Uterus (tissue), 4 donors: ENCODE measurements around the gene AHNAK. TPM values are rescaled to one million over a fixed set of nuclear protein-coding genes. Genes with fewer than 3 reads are reported as not detected.
"Not testable (repeated sequence)": the region's sequence is repeated elsewhere in the genome, so short reads cannot be mapped to it uniquely, and the experiment has no call there.

Experiments used
- DNase-seq, 2 donors: peaks; one replicate each; pipeline ENCODE4 v3.0.0-alpha.2; 2019 to 2020
- H3K27ac ChIP-seq, 2 donors: fragments of 200-600 bp; sonication (generic); 1 replicate in 1 of 2; 2 replicates in 1 of 2; pipeline ENCODE4 v1.5.1; 2016 to 2018
- H3K27me3 ChIP-seq, 2 donors: fragments of 200-600 bp; sonication (generic); one replicate each; pipeline ENCODE4 v1.5.1; 2018 to 2019; ENCODE audit warnings: control low read depth in 1 of 2
- H3K36me3 ChIP-seq, 2 donors: fragments of 200-600 bp; sonication (generic); one replicate each; pipeline ENCODE4 v1.5.1; 2019; ENCODE audit warnings: control low read depth in 1 of 2
- H3K4me1 ChIP-seq, 2 donors: fragments of 200-600 bp; sonication (generic); one replicate each; pipeline ENCODE4 v1.5.1; 2018 to 2019; ENCODE audit warnings: control low read depth in 1 of 2
- H3K4me3 ChIP-seq, 2 donors: fragments of 200-600 bp; sonication (generic); 1 replicate in 1 of 2; 2 replicates in 1 of 2; pipeline ENCODE4 v1.5.1; 2018 to 2019; ENCODE audit warnings: mild to moderate bottlenecking in 1 of 2
- H3K9me3 ChIP-seq, 2 donors: fragments of 200-600 bp; sonication (generic); one replicate each; pipeline ENCODE4 v1.5.1; 2019; ENCODE audit warnings: control low read depth in 1 of 2
- POLR2A ChIP-seq, 2 donors: fragments of 450-650 bp; IDR thresholded peaks; one replicate each; pipeline ENCODE4 v1.6.1; 2016; ENCODE audit warnings: antibody characterized with exemption in 2 of 2, mild to moderate bottlenecking in 1 of 2, moderate library complexity in 1 of 2
- intact Hi-C: fragments of 100-400 bp; cut with DNase I; formaldehyde crosslinking; loops from one replicate; pipeline ENCODE4 v1.15.1; 2023; ENCODE audit warnings: low total_unique reads
- total RNA-seq, 4 donors: library from RNA; depleted of rRNA in 3 of 4; stranded (reverse); fragments of >200 nt in 3 of 4; gene quantifications; one replicate each; pipeline versions ENCODE4 v1.1.0 to v1.2.4, GENCODE V29; 2014 to 2023
- TF ChIP-seq, protein P1 (sequence below), 4 experiments: fragments of 200-600 bp in 2 of 4; fragments of 450-650 bp in 2 of 4; sonication (generic) in 2 of 4; IDR thresholded peaks; one replicate each; pipeline ENCODE4 v1.5.1; 2016 to 2019; ENCODE audit warnings: antibody characterized with exemption in 4 of 4, mild to moderate bottlenecking in 2 of 4, moderate library complexity in 1 of 4
- donor health status: DM: yes; HTN: yes; CAD: no.

AHNAK gene
- total RNA-seq, 4 donors from 2014 or later: 452 to 1,353 (median 779) TPM

DNA sequence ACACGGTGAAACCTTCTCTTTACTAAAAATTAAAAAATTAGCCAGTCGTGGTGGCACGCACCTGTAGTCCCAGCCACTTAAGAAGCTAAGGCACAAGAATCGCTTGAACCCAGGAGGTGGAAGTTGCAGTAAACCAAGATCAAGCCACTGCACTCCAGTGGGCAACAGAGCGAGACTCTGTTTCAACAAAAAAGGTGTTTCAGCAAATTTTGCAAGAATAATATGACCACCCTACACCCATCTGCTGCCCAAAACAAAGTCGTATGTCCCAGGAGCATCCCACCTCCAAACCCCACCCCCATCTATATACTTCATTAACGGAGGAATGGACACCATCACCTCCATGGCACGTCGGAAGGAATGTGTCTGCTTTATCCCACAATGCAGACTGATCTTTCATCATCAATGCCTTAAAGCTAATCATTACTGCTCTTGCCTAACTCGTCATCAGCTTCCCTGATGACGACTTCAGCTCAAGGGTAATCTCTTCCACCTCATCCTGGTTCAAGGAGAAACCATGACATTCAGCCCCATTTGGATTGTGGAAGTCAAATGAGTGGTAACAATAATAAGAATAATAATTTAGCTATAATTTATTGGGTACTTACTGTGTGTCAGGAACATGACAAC lies 93.7 kb downstream of the AHNAK start:
- no peak overlapping the region for H3K4me3 ChIP-seq
- intact Hi-C loops: no loop called here
- H3K9me3 ChIP-seq: no peaks in the 10 kb centered on the region
- DNase-seq: no peak
- TF ChIP-seq, protein P1, sequence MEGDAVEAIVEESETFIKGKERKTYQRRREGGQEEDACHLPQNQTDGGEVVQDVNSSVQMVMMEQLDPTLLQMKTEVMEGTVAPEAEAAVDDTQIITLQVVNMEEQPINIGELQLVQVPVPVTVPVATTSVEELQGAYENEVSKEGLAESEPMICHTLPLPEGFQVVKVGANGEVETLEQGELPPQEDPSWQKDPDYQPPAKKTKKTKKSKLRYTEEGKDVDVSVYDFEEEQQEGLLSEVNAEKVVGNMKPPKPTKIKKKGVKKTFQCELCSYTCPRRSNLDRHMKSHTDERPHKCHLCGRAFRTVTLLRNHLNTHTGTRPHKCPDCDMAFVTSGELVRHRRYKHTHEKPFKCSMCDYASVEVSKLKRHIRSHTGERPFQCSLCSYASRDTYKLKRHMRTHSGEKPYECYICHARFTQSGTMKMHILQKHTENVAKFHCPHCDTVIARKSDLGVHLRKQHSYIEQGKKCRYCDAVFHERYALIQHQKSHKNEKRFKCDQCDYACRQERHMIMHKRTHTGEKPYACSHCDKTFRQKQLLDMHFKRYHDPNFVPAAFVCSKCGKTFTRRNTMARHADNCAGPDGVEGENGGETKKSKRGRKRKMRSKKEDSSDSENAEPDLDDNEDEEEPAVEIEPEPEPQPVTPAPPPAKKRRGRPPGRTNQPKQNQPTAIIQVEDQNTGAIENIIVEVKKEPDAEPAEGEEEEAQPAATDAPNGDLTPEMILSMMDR (IDR thresholded peaks at IDR 0.05): no peak
- TF ChIP-seq POLR2A (IDR thresholded peaks at IDR 0.05): no peak
- H3K27ac ChIP-seq: no peak overlapping the region
- H3K27me3 ChIP-seq: no peaks in the 10 kb centered on the region
- no peaks in the 10 kb centered on the region for H3K36me3 ChIP-seq
- no peaks in the 10 kb centered on the region for H3K4me1 ChIP-seq

DNA sequence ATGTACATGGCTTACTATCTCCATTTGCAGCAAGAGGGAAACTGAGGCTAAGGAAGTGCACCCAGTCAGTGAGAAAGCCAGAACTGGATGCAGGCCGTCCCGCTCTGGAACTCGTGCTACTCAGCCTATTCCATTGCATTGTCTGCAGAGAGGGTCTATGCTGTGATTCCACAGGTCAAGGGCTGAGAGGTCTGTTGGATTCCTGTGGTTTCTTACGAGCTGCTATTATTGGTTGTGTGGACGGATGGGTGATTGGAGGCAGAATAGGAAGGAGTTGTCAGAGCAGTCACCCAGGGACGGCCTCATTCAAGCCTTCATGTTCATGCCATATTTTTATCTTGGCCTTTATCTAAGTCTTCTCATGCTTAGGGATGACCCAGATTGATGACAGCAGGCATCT lies 94.3 kb downstream of the AHNAK start:
- H3K4me3 ChIP-seq: no peak overlapping the region
- no peaks in the 10 kb centered on the region for H3K4me1 ChIP-seq
- H3K9me3 ChIP-seq: no peaks in the 10 kb centered on the region
- H3K27ac ChIP-seq: no peak overlapping the region
- TF ChIP-seq, protein P1 (IDR thresholded peaks at IDR 0.05): no peak
- TF ChIP-seq POLR2A (IDR thresholded peaks at IDR 0.05): no peak
- no peaks in the 10 kb centered on the region for H3K36me3 ChIP-seq
- H3K27me3 ChIP-seq: no peaks in the 10 kb centered on the region
- DNase-seq: no peak
- intact Hi-C loops: no loop called here

DNA sequence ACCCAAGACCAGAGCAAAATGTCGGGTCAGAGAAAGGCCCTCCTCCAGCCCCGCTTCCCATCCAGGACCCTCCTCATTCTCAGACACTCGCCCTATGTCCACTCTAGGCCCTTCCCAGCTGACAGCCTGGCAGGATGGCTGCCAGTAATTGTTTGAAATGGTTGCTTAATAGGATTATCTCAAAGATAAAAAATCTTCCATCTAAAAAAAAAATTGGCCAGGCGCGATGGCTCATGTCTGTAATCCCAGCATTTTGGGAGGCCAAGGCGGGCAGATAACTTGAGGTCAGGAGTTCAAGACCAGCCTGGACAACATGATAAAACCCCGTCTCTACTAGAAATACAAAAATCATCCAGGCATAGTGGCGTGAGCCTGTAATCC lies 95.4 kb downstream of the AHNAK start:
- no peak for DNase-seq
- H3K4me3 ChIP-seq: no peak overlapping the region
- intact Hi-C loops: no loop called here
- TF ChIP-seq, protein P1 (IDR thresholded peaks at IDR 0.05): no peak
- TF ChIP-seq POLR2A (IDR thresholded peaks at IDR 0.05): no peak
- no peaks in the 10 kb centered on the region for H3K9me3 ChIP-seq
- H3K36me3 ChIP-seq: no peaks in the 10 kb centered on the region
- peaks cover 0 to under 1% of the 10 kb centered on the region in 2 donors for H3K4me1 ChIP-seq
- no peaks in the 10 kb centered on the region for H3K27me3 ChIP-seq
- no peak overlapping the region for H3K27ac ChIP-seq

DNA sequence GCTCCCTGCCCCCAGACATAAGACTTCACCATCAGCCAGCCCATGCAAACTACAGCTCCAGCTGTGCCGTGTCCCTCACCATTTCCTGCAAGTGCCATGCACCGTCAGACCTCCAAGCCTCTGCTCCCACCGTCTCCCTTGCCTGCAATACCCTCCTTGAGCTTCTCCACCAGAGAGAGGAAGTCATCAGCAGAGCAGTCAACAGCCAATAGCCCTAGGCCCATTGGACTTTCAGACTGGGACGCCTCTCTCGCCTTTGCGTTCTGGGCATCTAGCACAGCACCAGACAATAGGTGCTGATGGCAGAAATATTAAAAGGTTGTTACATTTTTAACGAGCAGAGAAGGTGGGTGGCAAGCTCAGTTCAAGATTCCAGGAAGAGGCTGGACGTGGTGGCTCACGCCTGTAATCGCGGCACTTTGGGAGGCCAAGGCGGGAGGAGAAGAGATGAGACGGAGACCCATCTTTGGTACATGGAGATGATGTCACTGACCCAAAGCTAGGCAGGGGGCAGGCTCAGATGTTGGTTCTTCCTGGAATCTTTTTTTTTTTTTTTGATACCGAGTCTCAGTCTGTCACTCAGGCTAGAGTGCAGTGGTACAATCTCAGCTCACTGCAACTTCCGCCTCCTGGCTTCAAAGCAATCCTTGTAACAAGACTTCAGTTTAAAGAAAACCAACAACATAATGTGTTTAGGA lies 95.9 kb downstream of the AHNAK start:
- H3K4me1 ChIP-seq: peaks cover 0 to 6% of the 10 kb centered on the region in 2 donors
- no peak for DNase-seq
- TF ChIP-seq, protein P1 (IDR thresholded peaks at IDR 0.05): no peak
- no peak for TF ChIP-seq POLR2A (IDR thresholded peaks at IDR 0.05)
- no peak overlapping the region for H3K27ac ChIP-seq
- no peaks in the 10 kb centered on the region for H3K36me3 ChIP-seq
- no peak overlapping the region for H3K4me3 ChIP-seq
- intact Hi-C loops: no loop called here
- H3K27me3 ChIP-seq: no peaks in the 10 kb centered on the region
- no peaks in the 10 kb centered on the region for H3K9me3 ChIP-seq

DNA sequence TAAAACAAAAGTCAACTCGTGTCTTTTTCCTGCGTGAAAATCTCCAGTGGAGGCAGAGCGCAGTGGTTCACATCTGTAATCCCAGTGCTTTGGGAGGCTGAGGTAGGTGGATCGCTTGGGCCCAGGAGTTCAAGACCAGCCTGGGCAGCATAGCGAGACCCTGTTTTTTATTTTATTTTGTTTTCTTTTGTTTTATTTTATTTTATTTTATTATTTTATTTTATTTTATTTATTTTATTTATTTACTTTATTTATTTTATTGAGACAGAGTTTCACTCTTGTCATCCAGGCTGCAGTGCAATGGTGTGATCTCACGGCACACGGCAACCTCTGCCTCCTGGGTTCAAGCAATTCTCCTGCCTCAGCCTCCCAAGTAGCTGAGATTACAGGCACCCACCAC lies 96.7 kb downstream of the AHNAK start:
- H3K27me3 ChIP-seq, H3K27ac ChIP-seq, intact Hi-C loops, H3K36me3 ChIP-seq, H3K4me1 ChIP-seq, DNase-seq, H3K4me3 ChIP-seq, H3K9me3 ChIP-seq: not testable (repeated sequence)
